Esophagus muscularis mucosa (tissue), 4 donors: Measurements from ENCODE around the gene MKI67. TPM values are rescaled to one million over a fixed set of nuclear protein-coding genes. Genes with fewer than 3 reads are reported as not detected.

Experiments used
- DNase-seq: peaks from one replicate; pipeline ENCODE4 v3.0.0-alpha.2; 2017; ENCODE audit errors: extremely low spot score
- H3K27ac ChIP-seq, 4 donors: fragments of 200-600 bp; sonication (generic); replicated peaks in 1 of 4; 1 replicate in 3 of 4; 2 replicates in 1 of 4; pipeline ENCODE4 v1.5.1; 2016 to 2019; ENCODE audit warnings: mild to moderate bottlenecking in 1 of 4
- H3K27me3 ChIP-seq, 4 donors: fragments of 200-600 bp; sonication (generic); one replicate each; pipeline versions ENCODE4 v1.5.1 to v1.6.0; 2016 to 2019
- H3K36me3 ChIP-seq, 4 donors: fragments of 200-600 bp; sonication (generic); one replicate each; pipeline ENCODE4 v1.5.1; 2016 to 2019
- H3K4me1 ChIP-seq, 4 donors: fragments of 200-600 bp; sonication (generic); one replicate each; pipeline ENCODE4 v1.5.1; 2016 to 2019
- H3K4me3 ChIP-seq, 4 donors: fragments of 200-600 bp; sonication (generic); 1 replicate in 2 of 4; 2 replicates in 2 of 4; pipeline ENCODE4 v1.5.1; 2016 to 2019; ENCODE audit warnings: mild to moderate bottlenecking in 4 of 4, moderate library complexity in 1 of 4
- H3K9me3 ChIP-seq, 4 donors: fragments of 200-600 bp; sonication (generic); 1 replicate in 3 of 4; 2 replicates in 1 of 4; pipeline ENCODE4 v1.5.1; 2016 to 2019
- EP300 ChIP-seq: sonication (generic); formaldehyde crosslinking; IDR thresholded peaks from one replicate; pipeline ENCODE4 v1.6.1; 2017; ENCODE audit warnings: antibody characterized with exemption
- POLR2A ChIP-seq: fragments of 450-650 bp; IDR thresholded peaks from one replicate; pipeline ENCODE4 v1.6.1; 2017; ENCODE audit warnings: antibody characterized with exemption, moderate library complexity, mild to moderate bottlenecking, low read depth
- POLR2AphosphoS5 ChIP-seq, 2 donors: sonication (generic); formaldehyde crosslinking; IDR thresholded peaks; one replicate each; pipeline ENCODE4 v1.6.1; 2017; ENCODE audit warnings: antibody characterized with exemption in 2 of 2
- whole genome bisulfite sequencing: methylation state at CpG from one replicate; pipeline ENCODE4 v1.1.5; 2018; 5-methylcytosine and 5-hydroxymethylcytosine counted together
- intact Hi-C: fragments of 100-400 bp; cut with DNase I; formaldehyde crosslinking; loops from one replicate; pipeline ENCODE4 v1.15.1; 2023
- total RNA-seq, 4 donors: library from RNA; depleted of rRNA; stranded (reverse); fragments of >200 nt; gene quantifications; one replicate each; pipeline versions ENCODE4 v1.1.0 to v1.2.1, GENCODE V29; 2016
- TF ChIP-seq, protein P1 (sequence below), 3 experiments: fragments of 200-600 bp in 2 of 3; fragments of 450-650 bp in 1 of 3; sonication (generic) in 2 of 3; IDR thresholded peaks; one replicate each; pipeline ENCODE4 v1.5.1; 2017 to 2019; ENCODE audit warnings: antibody characterized with exemption in 3 of 3, mild to moderate bottlenecking in 2 of 3, moderate library complexity in 1 of 3

MKI67 gene
- total RNA-seq, 4 donors from 2014 or later: 0.17 to 1.2 (median 0.87) TPM

DNA sequence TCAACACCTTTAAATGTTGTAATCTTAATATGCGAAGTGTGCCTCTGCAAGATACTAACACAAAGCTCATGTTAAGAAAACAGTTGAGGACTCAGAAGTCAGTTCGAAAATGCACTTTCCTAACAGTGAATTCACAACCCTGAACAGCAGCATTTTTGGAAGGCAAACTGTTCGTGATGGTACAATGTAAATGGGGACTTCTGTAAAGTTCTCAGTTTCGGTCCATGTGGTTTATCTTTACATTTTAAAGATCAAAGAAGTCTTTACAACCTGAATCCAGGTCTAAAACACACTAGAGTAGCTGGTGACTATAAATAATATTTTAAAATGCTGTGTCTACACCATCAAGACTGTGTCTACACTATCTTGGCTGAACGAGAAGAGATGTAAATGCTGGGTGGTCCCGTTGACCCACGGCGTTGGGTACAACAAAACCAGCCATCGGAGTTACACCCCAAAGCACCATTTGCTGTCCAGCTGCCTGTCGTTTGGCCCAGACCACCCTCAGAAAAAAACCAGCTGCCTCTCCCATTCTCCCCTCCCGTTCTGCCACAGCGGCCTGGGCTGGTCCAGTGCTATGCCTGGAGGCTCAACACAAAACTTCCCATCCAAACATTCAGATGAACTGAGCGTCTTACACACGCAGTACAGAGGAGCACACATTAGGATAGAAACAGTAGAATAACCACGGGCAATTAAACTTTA, 42.9 kb downstream of the MKI67 start:
- Histone ChIP-seq H3K27me3 (peaks cover 0 to 22% (median 0%) of the 10 kb centered on the region in 4 donors), H3K27ac (no peak overlapping the region), H3K9me3 (no peaks in the 10 kb centered on the region), H3K4me3 (no peak overlapping the region), H3K4me1 (no peaks in the 10 kb centered on the region), H3K36me3 (peaks cover 0 to 42% (median 15%) of the 10 kb centered on the region in 4 donors)
- 85% methylated on average over 14 of the region's 15 CpGs for WGBS
- TF ChIP-seq EP300 (no peak), POLR2AphosphoS5 (IDR thresholded peaks at IDR 0.05) (no peak), POLR2A (no peak)
- TF ChIP-seq, protein P1, sequence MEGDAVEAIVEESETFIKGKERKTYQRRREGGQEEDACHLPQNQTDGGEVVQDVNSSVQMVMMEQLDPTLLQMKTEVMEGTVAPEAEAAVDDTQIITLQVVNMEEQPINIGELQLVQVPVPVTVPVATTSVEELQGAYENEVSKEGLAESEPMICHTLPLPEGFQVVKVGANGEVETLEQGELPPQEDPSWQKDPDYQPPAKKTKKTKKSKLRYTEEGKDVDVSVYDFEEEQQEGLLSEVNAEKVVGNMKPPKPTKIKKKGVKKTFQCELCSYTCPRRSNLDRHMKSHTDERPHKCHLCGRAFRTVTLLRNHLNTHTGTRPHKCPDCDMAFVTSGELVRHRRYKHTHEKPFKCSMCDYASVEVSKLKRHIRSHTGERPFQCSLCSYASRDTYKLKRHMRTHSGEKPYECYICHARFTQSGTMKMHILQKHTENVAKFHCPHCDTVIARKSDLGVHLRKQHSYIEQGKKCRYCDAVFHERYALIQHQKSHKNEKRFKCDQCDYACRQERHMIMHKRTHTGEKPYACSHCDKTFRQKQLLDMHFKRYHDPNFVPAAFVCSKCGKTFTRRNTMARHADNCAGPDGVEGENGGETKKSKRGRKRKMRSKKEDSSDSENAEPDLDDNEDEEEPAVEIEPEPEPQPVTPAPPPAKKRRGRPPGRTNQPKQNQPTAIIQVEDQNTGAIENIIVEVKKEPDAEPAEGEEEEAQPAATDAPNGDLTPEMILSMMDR (IDR thresholded peaks at IDR 0.05): no peak
- intact Hi-C loops: no loop called here
- no peak for DNase-seq

DNA sequence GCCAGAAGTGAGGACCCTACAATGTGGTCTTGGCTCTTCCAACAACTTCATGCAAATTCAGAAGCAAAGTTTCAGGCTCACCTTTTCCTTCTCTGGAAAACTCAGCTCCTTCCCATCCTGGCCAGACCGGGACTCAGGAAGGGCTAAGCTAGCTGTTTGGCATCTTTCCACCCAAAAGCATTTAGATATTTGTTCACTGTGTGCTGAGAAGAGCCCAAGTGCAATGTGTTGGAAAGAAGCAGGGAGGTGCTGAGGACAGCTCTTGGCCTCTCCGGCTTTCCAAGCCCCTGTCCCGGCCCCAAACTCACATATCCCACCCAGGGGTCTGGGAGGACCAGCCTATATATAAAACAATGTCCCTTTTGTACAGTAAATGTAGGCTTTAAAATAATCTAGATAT, 44.5 kb downstream of the MKI67 start:
- Histone ChIP-seq H3K27me3 (peaks cover 0 to 34% (median 0%) of the 10 kb centered on the region in 4 donors), H3K27ac (no peak overlapping the region), H3K4me3 (no peak overlapping the region), H3K36me3 (peaks cover 3 to 58% (median 27%) of the 10 kb centered on the region in 4 donors), H3K9me3 (no peaks in the 10 kb centered on the region), H3K4me1 (no peaks in the 10 kb centered on the region)
- no peak for TF ChIP-seq POLR2A
- intact Hi-C loops: no loop called here
- DNase-seq: no peak
- WGBS: 37% methylated on average over 3 of the region's 3 CpGs

DNA sequence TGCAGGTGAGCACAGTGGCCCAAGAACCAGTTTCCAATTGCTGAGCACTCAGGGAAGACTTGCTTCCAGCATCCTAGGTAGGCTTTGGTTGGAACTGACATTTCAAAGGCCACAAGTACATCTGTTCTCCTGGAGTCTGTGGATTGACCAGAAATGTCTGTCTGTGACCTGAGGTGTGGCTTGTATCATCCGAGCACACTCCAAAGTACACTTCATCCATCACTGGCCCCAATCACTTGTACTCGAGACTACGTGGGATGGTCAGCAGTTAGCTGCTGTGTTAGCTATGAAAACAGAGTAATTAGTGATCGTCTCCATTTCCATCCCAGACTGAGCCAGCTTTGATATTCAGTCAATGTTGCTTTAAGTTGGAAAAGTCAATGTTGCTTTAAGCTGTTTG, 45.0 kb downstream of the MKI67 start:
- no peak for TF ChIP-seq POLR2AphosphoS5 (IDR thresholded peaks at IDR 0.05)
- TF ChIP-seq, protein P1 (IDR thresholded peaks at IDR 0.05): no peak
- TF ChIP-seq EP300: no peak
- no peak for TF ChIP-seq POLR2A
- DNase-seq: no peak
- no peak overlapping the region for H3K4me3 ChIP-seq
- H3K36me3 ChIP-seq: peaks cover 3 to 63% (median 29%) of the 10 kb centered on the region in 4 donors
- 73% methylated on average over 4 of the region's 4 CpGs for WGBS
- intact Hi-C loops: no loop called here
- no peaks in the 10 kb centered on the region for H3K9me3 ChIP-seq
- H3K27ac ChIP-seq: no peak overlapping the region
- H3K27me3 ChIP-seq: peaks cover 0 to 29% (median 0%) of the 10 kb centered on the region in 4 donors
- H3K4me1 ChIP-seq: no peaks in the 10 kb centered on the region

DNA sequence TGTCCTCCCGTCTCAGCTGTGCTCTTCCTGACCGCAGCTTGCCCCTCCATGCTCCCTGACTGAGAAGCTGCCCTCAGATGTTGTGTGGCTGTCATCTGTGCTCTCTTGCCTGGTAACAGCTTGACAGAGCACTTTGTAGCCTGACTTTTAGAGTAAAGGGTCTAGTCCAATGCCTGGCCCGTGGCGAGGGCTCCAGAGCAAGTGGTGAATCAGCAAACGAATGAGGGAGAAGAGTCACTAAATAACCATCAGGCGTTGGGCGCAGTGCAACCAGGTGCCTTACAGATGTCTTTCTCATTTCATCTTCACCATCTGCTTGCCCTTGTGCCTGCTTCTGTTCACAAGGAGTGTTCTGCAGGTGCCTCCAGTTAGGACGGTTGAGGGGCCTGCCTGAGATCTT, 45.6 kb downstream of the MKI67 start:
- DNase-seq: no peak
- H3K36me3 ChIP-seq: peaks cover 3 to 69% (median 29%) of the 10 kb centered on the region in 4 donors
- H3K27me3 ChIP-seq: peaks cover 0 to 26% (median 0%) of the 10 kb centered on the region in 4 donors
- H3K4me1 ChIP-seq: no peaks in the 10 kb centered on the region
- intact Hi-C loops: no loop called here
- no peak overlapping the region for H3K4me3 ChIP-seq
- 87% methylated on average over 8 of the region's 8 CpGs for WGBS
- H3K9me3 ChIP-seq: no peaks in the 10 kb centered on the region
- TF ChIP-seq, protein P1 (IDR thresholded peaks at IDR 0.05): no peak
- TF ChIP-seq POLR2A (no peak), POLR2AphosphoS5 (IDR thresholded peaks at IDR 0.05) (no peak), EP300 (no peak)
- no peak overlapping the region for H3K27ac ChIP-seq

DNA sequence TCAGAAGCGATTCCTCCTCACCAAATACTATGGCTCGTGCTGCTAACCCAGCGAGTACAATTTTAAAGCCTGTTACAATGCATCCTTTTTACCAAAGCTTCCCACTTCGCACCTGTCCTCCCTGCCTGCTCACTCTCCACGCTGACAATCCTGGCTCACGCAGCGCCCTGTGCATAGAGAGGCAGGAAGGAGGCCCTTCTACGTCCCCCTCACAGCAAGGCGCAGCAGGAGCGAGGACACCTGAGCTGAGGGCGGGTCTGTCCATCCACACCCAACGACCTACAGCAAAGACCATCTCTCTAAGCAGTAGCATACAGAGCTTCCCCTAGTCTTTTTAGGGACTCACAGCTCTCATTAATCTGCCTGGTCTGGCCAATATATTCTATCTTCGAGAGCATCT, 46.0 kb downstream of the MKI67 start:
- no peaks in the 10 kb centered on the region for H3K9me3 ChIP-seq
- H3K4me3 ChIP-seq: no peak overlapping the region
- peaks cover 3 to 73% (median 29%) of the 10 kb centered on the region in 4 donors for H3K36me3 ChIP-seq
- H3K27me3 ChIP-seq: peaks cover 0 to 26% (median 0%) of the 10 kb centered on the region in 4 donors
- TF ChIP-seq POLR2A (no peak), POLR2AphosphoS5 (IDR thresholded peaks at IDR 0.05) (no peak), EP300 (no peak)
- TF ChIP-seq, protein P1 (IDR thresholded peaks at IDR 0.05): no peak
- 71% methylated on average over 13 of the region's 13 CpGs for WGBS
- DNase-seq: no peak
- no peaks in the 10 kb centered on the region for H3K4me1 ChIP-seq
- intact Hi-C loops: no loop called here
- no peak overlapping the region for H3K27ac ChIP-seq
